ENCODE data around the gene ZDHHC5. TPM values are rescaled to one million over a fixed set of nuclear protein-coding genes. Genes with fewer than 3 reads are reported as not detected.
A peak's percentile ranks its signal among the peaks of the same experiment; 100 is the strongest.

The ZDHHC5 gene
- total and polyA plus RNA-seq, 2 of the 13 experiments (the other 11 are each of a cell fraction or from before 2014, with no cell fraction given): 26.6 to 34.0 TPM

- TF ChIP-seq KLF16 (CRISPR knock-in tag; IDR thresholded peaks at IDR 0.05): peak in 1 of 2 experiments; percentile 85; a peak in 2 of 4 replicates
- peak; percentile 89 for TF ChIP-seq GABPA (IDR thresholded peaks at IDR 0.05; ENCODE audit: low read depth, low read length)
- TF ChIP-seq GABPA (CRISPR knock-in tag; IDR thresholded peaks at IDR 0.05; ENCODE audit: low read depth): peak; percentile 95
- TF ChIP-seq KDM4B (CRISPR knock-in tag; IDR thresholded peaks at IDR 0.05): 0 out of 2 replicates have a peak, but pooled peaks have one; percentile 25
- TF ChIP-seq THAP7 (CRISPR knock-in tag; IDR thresholded peaks at IDR 0.05): 0 out of 2 replicates have a peak, but pooled peaks have one; percentile 31
- no peak for TF ChIP-seq ZNF383 (CRISPR knock-in tag; IDR thresholded peaks at IDR 0.05; ENCODE audit: borderline replicate concordance)
- no peak for TF ChIP-seq TERF1 (CRISPR knock-in tag; IDR thresholded peaks at IDR 0.05)
- TF ChIP-seq ELF4 (CRISPR knock-in tag; IDR thresholded peaks at IDR 0.05; ENCODE audit: borderline replicate concordance): 0 out of 2 replicates have a peak, but pooled peaks have one; percentile 34
- peak; percentile 57 for TF ChIP-seq CBX1 (IDR thresholded peaks at IDR 0.05; ENCODE audit: low read depth)
- TF ChIP-seq ZNF30 (CRISPR knock-in tag; IDR thresholded peaks at IDR 0.05): no peak
- TF ChIP-seq MTF2 (CRISPR knock-in tag; IDR thresholded peaks at IDR 0.05; ENCODE audit: borderline replicate concordance): no peak
- peak; percentile 79 for TF ChIP-seq PHF5A (CRISPR knock-in tag; IDR thresholded peaks at IDR 0.05; ENCODE audit: low read depth, unreplicated experiment)
- TF ChIP-seq TBP (CRISPR knock-in tag; IDR thresholded peaks at IDR 0.05): no peak
- no peak for TF ChIP-seq ZNF12 (CRISPR knock-in tag; IDR thresholded peaks at IDR 0.05)
- no peak for TF ChIP-seq ETV6 (CRISPR knock-in tag; conservative IDR thresholded peaks at IDR 0.05)
- no peak for TF ChIP-seq GPBP1L1 (CRISPR knock-in tag; IDR thresholded peaks at IDR 0.05)
- no peak for TF ChIP-seq EHMT2 (IDR thresholded peaks at IDR 0.05; ENCODE audit: borderline replicate concordance, low read depth, low read length)
- TF ChIP-seq ZNF256 (CRISPR knock-in tag; conservative IDR thresholded peaks at IDR 0.05): no peak
- peak; percentile 67 for TF ChIP-seq HCFC1 (IDR thresholded peaks at IDR 0.05; ENCODE audit: low read depth, low read length)
- no peak for TF ChIP-seq ZNF598 (CRISPR knock-in tag; IDR thresholded peaks at IDR 0.05; ENCODE audit: borderline replicate concordance)
- peak; percentile 25; the same call in 1 of the 2 replicates for TF ChIP-seq FOXO1 (CRISPR knock-in tag; IDR thresholded peaks at IDR 0.05)
- 0 out of 2 replicates have a peak, but pooled peaks have one; percentile 73 for TF ChIP-seq ZNF572 (CRISPR knock-in tag; IDR thresholded peaks at IDR 0.05)
- TF ChIP-seq SMAD9 (CRISPR knock-in tag; IDR thresholded peaks at IDR 0.05): no peak
- TF ChIP-seq NFE2L1 (CRISPR knock-in tag; IDR thresholded peaks at IDR 0.05; ENCODE audit: borderline replicate concordance): no peak
- TF ChIP-seq YY1 (IDR thresholded peaks at IDR 0.05; ENCODE audit: insufficient read depth, insufficient replicate concordance, low read depth, low read length): no peak
- no peak for TF ChIP-seq ZNF260 (CRISPR knock-in tag; IDR thresholded peaks at IDR 0.05; ENCODE audit: borderline replicate concordance, low read depth)
Measured at GRCh38 chr11:57741132-57742086, 73.5 kb downstream of the ZDHHC5 start, which contains the start of gene SELENOH (continued).
